Testis (tissue), 3 donors: ENCODE measurements around the gene ORC6. TPM values are rescaled to one million over a fixed set of nuclear protein-coding genes. Genes with fewer than 3 reads are reported as not detected.

Source experiments
- DNase-seq: peaks from one replicate; pipeline ENCODE4 v3.0.0-alpha.2; 2019
- H3K27ac ChIP-seq, 2 donors: fragments of 200-600 bp; sonication (generic); one replicate each; pipeline ENCODE4 v1.5.1; 2019
- H3K27me3 ChIP-seq: fragments of 200-600 bp; sonication (generic); one replicate; pipeline ENCODE4 v1.5.1; 2019
- H3K36me3 ChIP-seq: fragments of 200-600 bp; sonication (generic); one replicate; pipeline ENCODE4 v1.5.1; 2017; ENCODE audit warnings: low read depth; ENCODE audit errors: missing control alignments
- H3K4me1 ChIP-seq: fragments of 200-600 bp; sonication (generic); one replicate; pipeline ENCODE4 v1.5.1; 2019
- H3K4me3 ChIP-seq, 2 donors: fragments of 200-600 bp; sonication (generic); one replicate each; pipeline ENCODE4 v1.5.1; 2017 to 2019
- H3K9me3 ChIP-seq: fragments of 200-600 bp; sonication (generic); one replicate; pipeline ENCODE4 v1.5.1; 2017
- CTCF ChIP-seq, 3 experiments: fragments of 450-650 bp in 2 of 3; fragments of 200-600 bp in 1 of 3; sonication (generic) in 1 of 3; IDR thresholded peaks; one replicate each; pipeline ENCODE4 v1.5.1; 2016 to 2019; ENCODE audit warnings: antibody characterized with exemption in 3 of 3, mild to moderate bottlenecking in 2 of 3, moderate library complexity in 1 of 3
- POLR2A ChIP-seq: fragments of 450-650 bp; IDR thresholded peaks from one replicate; pipeline ENCODE4 v1.6.1; 2017; ENCODE audit warnings: antibody characterized with exemption, mild to moderate bottlenecking, moderate library complexity
- WGBS, 2 donors: methylation state at CpG; one replicate each; pipeline ENCODE4 v1.1.5; 2018; 5-methylcytosine and 5-hydroxymethylcytosine counted together
- intact Hi-C: fragments of 100-400 bp; cut with DNase I; formaldehyde crosslinking; loops from one replicate; pipeline ENCODE4 v1.15.1; 2023; ENCODE audit warnings: low total_unique reads
- polyA plus RNA-seq: library from polyadenylated mRNA; stranded (reverse); fragments of 350-450 nt; fragmentation: Illumina TruSeq; extraction: RNeasy Lipid Tissue Mini Kit (QIAGEN cat#74804); gene quantifications from one replicate; pipeline ENCODE4 v1.2.3, GENCODE V29; 2014; ENCODE audit warnings: low read depth, low replicate concordance; ENCODE audit not compliant: insufficient read depth
- total RNA-seq, 2 donors: library from RNA; depleted of rRNA; stranded (reverse); fragments of >200 nt; gene quantifications; one replicate each; pipeline ENCODE4 v1.2.3, GENCODE V29; 2016

The ORC6 gene
- total and polyA plus RNA-seq, 3 donors from 2014 or later: 28.2 to 44.4 (median 30.7) TPM

GRCh38 chr16:46728806-46729205 is 39.3 kb downstream of the ORC6 start:
- DNase-seq: peak; percentile 10
- WGBS, 2 donors: 83 to 85% methylated on average over 14 of the region's 14 CpGs
- TF ChIP-seq CTCF (IDR thresholded peaks at IDR 0.05): no peak
- TF ChIP-seq POLR2A: no peak

GRCh38 chr16:46729326-46729995 is 40.0 kb downstream of the ORC6 start:
- 91% methylated on average over 5 to 7 of the region's 7 CpGs for WGBS, 2 donors
- TF ChIP-seq POLR2A (no peak), CTCF (IDR thresholded peaks at IDR 0.05) (no peak)
- Histone ChIP-seq H3K27me3 (no peaks in the 10 kb centered on the region), H3K27ac (no peak overlapping the region), H3K36me3 (no peaks in the 10 kb centered on the region), H3K9me3 (no peaks in the 10 kb centered on the region), H3K4me3 (no peak overlapping the region), H3K4me1 (peaks cover 4% of the 10 kb centered on the region)
- intact Hi-C loops: no loop called here
- peak; percentile 9 for DNase-seq

More at GRCh38 chr16:46728806-46729205, 39.3 kb downstream of the ORC6 start:
- H3K4me3 ChIP-seq: no peak overlapping the region
- no peak overlapping the region for H3K27ac ChIP-seq
- no peaks in the 10 kb centered on the region for H3K27me3 ChIP-seq
- peaks cover 4% of the 10 kb centered on the region for H3K4me1 ChIP-seq
- intact Hi-C loops: no loop called here
- no peaks in the 10 kb centered on the region for H3K36me3 ChIP-seq
- H3K9me3 ChIP-seq: no peaks in the 10 kb centered on the region

GRCh38 chr16:46730126-46730525 is 40.7 kb downstream of the ORC6 start:
- Histone ChIP-seq H3K36me3 (no peaks in the 10 kb centered on the region), H3K4me1 (peaks cover 4% of the 10 kb centered on the region), H3K4me3 (no peak overlapping the region), H3K9me3 (no peaks in the 10 kb centered on the region), H3K27me3 (no peaks in the 10 kb centered on the region), H3K27ac (no peak overlapping the region)
- DNase-seq: peak; percentile 6
- intact Hi-C loops: no loop called here
- TF ChIP-seq POLR2A (no peak), CTCF (IDR thresholded peaks at IDR 0.05) (no peak)
- 90 to 95% methylated on average over 8 of the region's 8 CpGs for WGBS, 2 donors

GRCh38 chr16:46730801-46731690 is 41.6 kb downstream of the ORC6 start:
- DNase-seq: peak; percentile 7
- Histone ChIP-seq H3K27me3 (no peaks in the 10 kb centered on the region), H3K36me3 (no peaks in the 10 kb centered on the region), H3K9me3 (no peaks in the 10 kb centered on the region), H3K4me3 (no peak overlapping the region), H3K27ac (no peak overlapping the region), H3K4me1 (peaks cover 4% of the 10 kb centered on the region)
- intact Hi-C loops: no loop called here
- 83 to 86% methylated on average over 17 of the region's 17 CpGs for WGBS, 2 donors
- TF ChIP-seq CTCF (IDR thresholded peaks at IDR 0.05) (no peak), POLR2A (no peak)
